GM19438 (cell line): ENCODE results near the gene POTEG.
"Not testable (repeated sequence)": the region's sequence is repeated elsewhere in the genome, so short reads cannot be mapped to it uniquely, and the experiment has no call there.

Source experiments
- ATAC-seq: cut with Tn5 transposase; IDR thresholded peaks from one replicate; pipeline ENCODE4 v1.9.1; 2021; ENCODE audit warnings: low read depth; ENCODE audit not compliant: unreplicated experiment

Gene POTEG

GRCh38 chr14:19380137-19380536 is 54.0 kb downstream of the POTEG start:
- not testable (repeated sequence) for ATAC-seq

GRCh38 chr14:19374451-19374903 is 59.7 kb downstream of the POTEG start:
- not testable (repeated sequence) for ATAC-seq

GRCh38 chr14:19372813-19373500 is 61.2 kb downstream of the POTEG start:
- ATAC-seq, result not testable (repeated sequence)

GRCh38 chr14:19371767-19372166 is 62.4 kb downstream of the POTEG start:
- not testable (repeated sequence) for ATAC-seq

GRCh38 chr14:19362803-19363202 is 71.3 kb downstream of the POTEG start:
- not testable (repeated sequence) for ATAC-seq

- ATAC-seq, result not testable (repeated sequence)
Measured at GRCh38 chr14:19362323-19362722, 71.8 kb downstream of the POTEG start.

- not testable (repeated sequence) for ATAC-seq
Measured at GRCh38 chr14:19361636-19362253, 72.4 kb downstream of the POTEG start.

GRCh38 chr14:19360937-19361635 is 73.1 kb downstream of the POTEG start:
- not testable (repeated sequence) for ATAC-seq
